Mammary epithelial cell (primary cell): ENCODE measurements around the gene RASGRP2.

Source experiments
- EZH2 ChIP-seq: IDR thresholded peaks from 2 replicates; pipeline ENCODE4 v1.6.1; 2012; ENCODE audit warnings: low read length, inconsistent platforms, borderline replicate concordance
- TF ChIP-seq, protein P1 (sequence below), 2 donors: IDR thresholded peaks in 1 of 2; conservative IDR thresholded peaks in 1 of 2; 2 replicates each; pipeline ENCODE4 v1.5.1; 2011 to 2012; ENCODE audit warnings: inconsistent platforms in 2 of 2, low read length in 2 of 2, mild to moderate bottlenecking in 2 of 2, control low read depth in 1 of 2, low read depth in 1 of 2; ENCODE audit not compliant: insufficient read depth in 1 of 2; ENCODE audit errors: extremely low read depth in 1 of 2

DNA sequence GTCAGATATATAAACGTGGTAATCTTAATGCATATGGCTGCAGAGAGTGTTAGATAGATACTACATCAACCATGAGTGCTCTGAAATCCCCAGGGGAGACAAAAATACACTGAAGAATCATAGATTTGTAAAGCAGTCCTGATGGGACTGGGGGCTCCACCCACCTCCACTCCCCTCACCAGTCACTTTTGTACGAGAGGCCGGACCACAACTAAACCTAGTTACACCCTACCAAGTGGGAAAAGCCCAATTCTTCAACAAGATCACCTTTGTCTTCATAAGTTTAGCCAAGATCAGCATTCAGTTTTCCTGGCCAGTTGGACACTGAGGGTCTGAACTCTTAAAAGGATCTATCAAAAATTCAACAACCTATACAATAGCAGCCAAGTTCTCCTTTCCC lies 32.9 kb upstream of the RASGRP2 start:
- TF ChIP-seq, protein P1, sequence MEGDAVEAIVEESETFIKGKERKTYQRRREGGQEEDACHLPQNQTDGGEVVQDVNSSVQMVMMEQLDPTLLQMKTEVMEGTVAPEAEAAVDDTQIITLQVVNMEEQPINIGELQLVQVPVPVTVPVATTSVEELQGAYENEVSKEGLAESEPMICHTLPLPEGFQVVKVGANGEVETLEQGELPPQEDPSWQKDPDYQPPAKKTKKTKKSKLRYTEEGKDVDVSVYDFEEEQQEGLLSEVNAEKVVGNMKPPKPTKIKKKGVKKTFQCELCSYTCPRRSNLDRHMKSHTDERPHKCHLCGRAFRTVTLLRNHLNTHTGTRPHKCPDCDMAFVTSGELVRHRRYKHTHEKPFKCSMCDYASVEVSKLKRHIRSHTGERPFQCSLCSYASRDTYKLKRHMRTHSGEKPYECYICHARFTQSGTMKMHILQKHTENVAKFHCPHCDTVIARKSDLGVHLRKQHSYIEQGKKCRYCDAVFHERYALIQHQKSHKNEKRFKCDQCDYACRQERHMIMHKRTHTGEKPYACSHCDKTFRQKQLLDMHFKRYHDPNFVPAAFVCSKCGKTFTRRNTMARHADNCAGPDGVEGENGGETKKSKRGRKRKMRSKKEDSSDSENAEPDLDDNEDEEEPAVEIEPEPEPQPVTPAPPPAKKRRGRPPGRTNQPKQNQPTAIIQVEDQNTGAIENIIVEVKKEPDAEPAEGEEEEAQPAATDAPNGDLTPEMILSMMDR (conservative IDR thresholded peaks at IDR 0.05 in 1 of 2, IDR thresholded peaks at IDR 0.05 in 1 of 2; ENCODE audit: extremely low read depth in 1 of 2, insufficient read depth in 1 of 2, low read depth in 1 of 2, low read length in 2 of 2), result no peak
- TF ChIP-seq EZH2, result no peak
